OCI-LY7 (cell line): ENCODE measurements around the gene BLVRB. TPM values are rescaled to one million over a fixed set of nuclear protein-coding genes. Genes with fewer than 3 reads are reported as not detected.
"Not testable (repeated sequence)": the region's sequence is repeated elsewhere in the genome, so short reads cannot be mapped to it uniquely, and the experiment has no call there.

ENCODE experiments used
- BruUV-seq: library from RNA; stranded (reverse); fragments of 400-500 nt; replicated peaks from 2 replicates; lab custom pipeline; 2021; lab: Mats Ljungman, UMichigan
- CTCF ChIA-PET: fragments of 300-600 bp; sonication (Branson Sonifier 250); formaldehyde crosslinking; loops from one replicate; lab custom pipeline; 2022; ENCODE audit warnings: antibody characterized with exemption; ENCODE audit not compliant: unreplicated experiment; lab: Charles Lee
- POLR2A ChIA-PET: fragments of 300-600 bp; sonication (Branson Sonifier 250); formaldehyde crosslinking; loops from one replicate; lab custom pipeline; 2022; ENCODE audit warnings: antibody characterized with exemption; lab: Charles Lee
- DNase-seq: peaks from one replicate; pipeline ENCODE4 v3.0.0-alpha.2; 2015; ENCODE audit warnings: low spot score
- H2AFZ ChIP-seq: fragments of 200-600 bp; sonication (generic), shearing (Covaris generic); 2 replicates; pipeline ENCODE4 v1.6.1; 2014; ENCODE audit warnings: mild to moderate bottlenecking, antibody characterized with exemption, low read length, moderate library complexity
- H3K27ac ChIP-seq: fragments of 200-600 bp; sonication (generic); 2 replicates; pipeline ENCODE4 v1.5.1; 2014; ENCODE audit warnings: mixed run types, low read depth, mild to moderate bottlenecking, moderate library complexity, low read length, inconsistent platforms; ENCODE audit not compliant: poor library complexity, severe bottlenecking
- H3K36me3 ChIP-seq: fragments of 200-600 bp; sonication (generic); 2 replicates; pipeline ENCODE4 v1.6.1; 2014; ENCODE audit warnings: mild to moderate bottlenecking, antibody characterized with exemption, low read length, moderate library complexity, mixed read lengths; ENCODE audit not compliant: insufficient read depth
- H3K4me1 ChIP-seq: fragments of 200-600 bp; sonication (generic); 2 replicates; pipeline ENCODE4 v1.5.1; 2014; ENCODE audit warnings: mild to moderate bottlenecking, low read length; ENCODE audit not compliant: insufficient read depth, poor library complexity, severe bottlenecking
- H3K4me2 ChIP-seq: fragments of 200-600 bp; sonication (generic); 2 replicates; pipeline ENCODE4 v1.6.1; 2014; ENCODE audit warnings: mild to moderate bottlenecking, low read length
- H3K4me3 ChIP-seq: fragments of 200-600 bp; sonication (generic); 2 replicates; pipeline ENCODE4 v1.5.1; 2014; ENCODE audit warnings: mild to moderate bottlenecking, low read depth, low read length; ENCODE audit not compliant: poor library complexity, severe bottlenecking
- H3K79me2 ChIP-seq: fragments of 200-600 bp; sonication (generic); 2 replicates; pipeline ENCODE4 v1.6.1; 2016; ENCODE audit warnings: low read depth, mild to moderate bottlenecking, low read length, moderate library complexity, mixed read lengths; ENCODE audit not compliant: insufficient read depth
- H3K9me2 ChIP-seq: fragments of 200-600 bp; sonication (generic); 2 replicates; pipeline ENCODE4 v1.6.1; 2016; ENCODE audit warnings: mild to moderate bottlenecking, low read length, mixed read lengths; ENCODE audit not compliant: insufficient read depth
- H3K9me3 ChIP-seq: fragments of 200-600 bp; sonication (generic); 2 replicates; pipeline ENCODE4 v1.6.1; 2014; ENCODE audit warnings: mild to moderate bottlenecking, mixed run types, low read length, mixed read lengths
- H4K20me1 ChIP-seq: fragments of 200-600 bp; sonication (generic); 2 replicates; pipeline ENCODE4 v1.6.1; 2014; ENCODE audit warnings: mild to moderate bottlenecking, antibody characterized with exemption, low read length, moderate library complexity, mixed read lengths; ENCODE audit not compliant: insufficient read depth
- EZH2phosphoT487 ChIP-seq: fragments of 200-600 bp; sonication (generic); IDR thresholded peaks from 2 replicates; pipeline ENCODE4 v1.6.1; 2018; ENCODE audit warnings: low read depth, borderline replicate concordance, mild to moderate bottlenecking, mixed run types, antibody characterized with exemption, low read length, moderate library complexity, mixed read lengths
- intact Hi-C: fragments of 100-400 bp; cut with micrococcal nuclease; formaldehyde crosslinking; loops from one replicate; pipeline ENCODE4 v1.10.0; 2022; ENCODE audit not compliant: unreplicated experiment
- total RNA-seq, 2 experiments: library from RNA; depleted of rRNA in 1 of 2; stranded (reverse); fragments of >200 nt in 1 of 2; shearing (Covaris generic) in 1 of 2; gene quantifications; 2 replicates each; pipeline ENCODE4 v1.2.3, GENCODE V29; 2014 to 2022
- TF ChIP-seq, protein P1 (sequence below): fragments of 200-600 bp; sonication (generic); conservative IDR thresholded peaks from 2 replicates; pipeline ENCODE4 v1.5.1; 2014; ENCODE audit warnings: mild to moderate bottlenecking, antibody characterized with exemption, low read length, moderate library complexity, mixed read lengths

Gene BLVRB
- total RNA-seq, 2 experiments from 2014 or later, result 45.0 to 48.5 TPM

GRCh38 chr19:40431698-40432097 is 33.8 kb downstream of the BLVRB start:
- POLR2A ChIA-PET, result interaction anchor here (0.6 kb wide), 2 partner anchors 12 to 106 kb away, joined by 3 read pairs; no protein-coding TSS in a partner anchor
- no peak for TF ChIP-seq EZH2phosphoT487
- TF ChIP-seq, protein P1, sequence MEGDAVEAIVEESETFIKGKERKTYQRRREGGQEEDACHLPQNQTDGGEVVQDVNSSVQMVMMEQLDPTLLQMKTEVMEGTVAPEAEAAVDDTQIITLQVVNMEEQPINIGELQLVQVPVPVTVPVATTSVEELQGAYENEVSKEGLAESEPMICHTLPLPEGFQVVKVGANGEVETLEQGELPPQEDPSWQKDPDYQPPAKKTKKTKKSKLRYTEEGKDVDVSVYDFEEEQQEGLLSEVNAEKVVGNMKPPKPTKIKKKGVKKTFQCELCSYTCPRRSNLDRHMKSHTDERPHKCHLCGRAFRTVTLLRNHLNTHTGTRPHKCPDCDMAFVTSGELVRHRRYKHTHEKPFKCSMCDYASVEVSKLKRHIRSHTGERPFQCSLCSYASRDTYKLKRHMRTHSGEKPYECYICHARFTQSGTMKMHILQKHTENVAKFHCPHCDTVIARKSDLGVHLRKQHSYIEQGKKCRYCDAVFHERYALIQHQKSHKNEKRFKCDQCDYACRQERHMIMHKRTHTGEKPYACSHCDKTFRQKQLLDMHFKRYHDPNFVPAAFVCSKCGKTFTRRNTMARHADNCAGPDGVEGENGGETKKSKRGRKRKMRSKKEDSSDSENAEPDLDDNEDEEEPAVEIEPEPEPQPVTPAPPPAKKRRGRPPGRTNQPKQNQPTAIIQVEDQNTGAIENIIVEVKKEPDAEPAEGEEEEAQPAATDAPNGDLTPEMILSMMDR, result no peak
- intact Hi-C loops, result no loop called here

DNA sequence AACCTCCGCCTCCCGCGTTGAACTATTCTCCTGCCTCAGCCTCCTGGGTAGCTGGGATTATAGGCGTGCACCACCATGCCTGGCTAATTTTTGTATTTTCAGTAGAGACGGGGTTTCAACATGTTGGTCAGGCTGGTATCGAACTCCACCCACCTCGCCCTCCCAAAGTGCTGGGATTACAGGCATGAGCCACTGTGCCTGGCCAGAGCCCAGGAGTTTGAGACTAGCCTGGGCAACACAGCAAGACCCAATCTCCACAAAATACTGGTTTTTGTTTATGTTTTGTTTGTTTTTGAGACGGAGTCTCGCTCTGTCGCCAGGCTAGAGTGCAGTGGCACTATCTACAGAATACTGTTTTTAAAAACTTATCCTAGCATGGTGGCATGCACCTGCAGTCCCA is 35.3 kb downstream of the BLVRB start:
- H4K20me1 ChIP-seq, DNase-seq, H3K4me2 ChIP-seq, H2AFZ ChIP-seq, H3K9me3 ChIP-seq, intact Hi-C loops, CTCF ChIA-PET, H3K27ac ChIP-seq, H3K79me2 ChIP-seq, H3K4me3 ChIP-seq, H3K36me3 ChIP-seq, BruUV-seq, H3K9me2 ChIP-seq: not testable (repeated sequence)
- POLR2A ChIA-PET, result interaction anchor here (1.0 kb wide), 1 partner anchor 13 kb away, joined by 8 read pairs; no protein-coding TSS in a partner anchor
- H3K4me1 ChIP-seq, result peaks cover 30% of the 10 kb centered on the region

More at GRCh38 chr19:40431698-40432097, 33.8 kb downstream of the BLVRB start:
- Histone ChIP-seq H3K9me3 (no peaks in the 10 kb centered on the region), H3K4me2 (no peak overlapping the region), H3K4me1 (peaks cover 38% of the 10 kb centered on the region), H2AFZ (no peak overlapping the region), H3K36me3 (no peaks in the 10 kb centered on the region), H3K9me2 (no peaks in the 10 kb centered on the region), H4K20me1 (no peaks in the 10 kb centered on the region), H3K27ac (no peak overlapping the region), H3K4me3 (no peak overlapping the region), H3K79me2 (no peaks in the 10 kb centered on the region)
- no peak for DNase-seq
- CTCF ChIA-PET, result interaction anchor here (0.6 kb wide), 1 partner anchor 9 kb away, joined by 3 read pairs; no protein-coding TSS in a partner anchor
- BruUV-seq, result no TSS peak

DNA sequence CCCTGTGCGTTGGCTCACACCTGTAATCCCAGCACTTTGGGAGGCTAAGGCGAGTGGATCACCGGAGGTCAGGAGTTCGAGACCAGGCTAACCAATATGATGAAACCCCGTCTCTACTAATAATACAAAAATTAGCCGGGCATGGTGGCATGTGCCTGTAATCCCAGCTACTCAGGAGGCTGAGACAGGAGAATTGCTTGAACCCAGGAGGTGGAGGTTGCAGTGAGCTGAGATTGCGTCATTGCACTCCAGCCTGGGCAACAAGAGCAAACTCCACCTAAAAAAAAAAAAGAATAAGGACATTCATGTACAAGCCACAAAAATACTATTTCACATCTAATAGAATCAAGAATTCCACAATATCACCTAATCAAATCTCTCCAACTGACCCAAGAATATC is 37.3 kb downstream of the BLVRB start:
- H3K27ac ChIP-seq, CTCF ChIA-PET, POLR2A ChIA-PET, H4K20me1 ChIP-seq, H2AFZ ChIP-seq, H3K4me3 ChIP-seq, H3K9me2 ChIP-seq, H3K9me3 ChIP-seq, DNase-seq, BruUV-seq, H3K4me2 ChIP-seq, H3K36me3 ChIP-seq: not testable (repeated sequence)
- peaks cover 17% of the 10 kb centered on the region for H3K4me1 ChIP-seq
- intact Hi-C loops, result loop anchor here (10.0 kb wide), 1 partner anchor 143 kb away; the partner anchor contains the start of gene AKT2
- H3K79me2 ChIP-seq, result peaks cover 11% of the 10 kb centered on the region; the same call in 1 of the 2 replicates
